Loucy (cell line): ENCODE measurements around the gene MAPRE3.

ENCODE experiments used
- CTCF ChIP-seq: fragments of 200-600 bp; sonication (generic); conservative IDR thresholded peaks from 2 replicates; pipeline ENCODE4 v1.5.1; 2014; ENCODE audit warnings: mild to moderate bottlenecking, antibody characterized with exemption, low read length
- EZH2phosphoT487 ChIP-seq: fragments of 200-600 bp; IDR thresholded peaks from 2 replicates; pipeline ENCODE4 v1.6.1; 2018; ENCODE audit warnings: antibody characterized with exemption, mild to moderate bottlenecking, moderate library complexity, borderline replicate concordance

- no peak for TF ChIP-seq CTCF
- no peak for TF ChIP-seq EZH2phosphoT487
Observed at GRCh38 chr2:26936855-26937254, 33.6 kb upstream of the MAPRE3 start.
